Measurements from ENCODE around the gene ASXL3. TPM values are rescaled to one million over a fixed set of nuclear protein-coding genes. Genes with fewer than 3 reads are reported as not detected.

Gene ASXL3
- total and polyA plus RNA-seq, 10 of the 15 experiments (the other 5 are each of a cell fraction or from before 2014, with no cell fraction given): 0.15 TPM; not detected in 9

GRCh38 chr18:33744032-33744697 is 166.1 kb downstream of the ASXL3 start:
- Histone ChIP-seq H3K27ac (ENCODE audit: control insufficient read depth, insufficient read depth) (no peak overlapping the region), H3K36me3 (ENCODE audit: control insufficient read depth in 2 of 2, insufficient read depth in 2 of 2, low read length in 1 of 2) (no peaks in the 10 kb centered on the region), H2AFZ (ENCODE audit: control insufficient read depth, low read depth, low read length) (no peak overlapping the region), H3K4me2 (ENCODE audit: control insufficient read depth, insufficient read depth) (no peak overlapping the region), H3K9ac (ENCODE audit: control insufficient read depth, insufficient read depth, low read length) (no peak overlapping the region), H3K79me2 (ENCODE audit: control insufficient read depth, insufficient read depth, low read length) (no peaks in the 10 kb centered on the region), H3K4me3 (no peak overlapping the region), H4K20me1 (ENCODE audit: control insufficient read depth, insufficient read depth) (no peaks in the 10 kb centered on the region), H3K9me3 (replicated peaks; ENCODE audit: control insufficient read depth, insufficient read depth, low read length) (no peaks in the 10 kb centered on the region), H3K4me1 (ENCODE audit: control insufficient read depth, insufficient read depth, low read length) (no peaks in the 10 kb centered on the region), H3K27me3 (replicated peaks in 1 of 2; ENCODE audit: control insufficient read depth in 2 of 2, insufficient read depth in 2 of 2, low read length in 1 of 2) (peaks cover 0 to 4% of the 10 kb centered on the region in 2 experiments; a peak in 2 of 4 replicates)
- ChIA-PET POLR2A (no interaction called here), SMC1A (ENCODE audit: uncharacterized antibody, unreplicated experiment) (no interaction called here), CTCF (interaction anchor here (0.9 to 1.3 kb wide), 3 partner anchors 9 to 81 kb away, joined by 3 to 6 read pairs (median 5); no protein-coding TSS in a partner anchor), RAD21 (ENCODE audit: unreplicated experiment) (no interaction called here)
- TF ChIP-seq USF1 (IDR thresholded peaks at IDR 0.05; ENCODE audit: borderline replicate concordance, extremely low read length, insufficient read depth, low read depth, low read length) (no peak), CTCF (IDR thresholded peaks at IDR 0.05 in 2 of 3, conservative IDR thresholded peaks at IDR 0.05 in 1 of 3; ENCODE audit: control insufficient read depth in 2 of 3, extremely low read depth in 1 of 3, insufficient read depth in 1 of 3, low read depth in 3 of 3, low read length in 3 of 3) (0 out of 6 replicates have a peak, but pooled peaks of 1 of the 3 experiments have one; percentile 8), WRNIP1 (IDR thresholded peaks at IDR 0.05; ENCODE audit: borderline replicate concordance, low read depth, low read length) (no peak), POLR2AphosphoS2 (IDR thresholded peaks at IDR 0.05; ENCODE audit: low read depth, low read length) (no peak), RUNX3 (IDR thresholded peaks at IDR 0.05; ENCODE audit: low read length) (peak; percentile 37; the same call in 1 of the 2 replicates)
- FAIRE-seq (no peak), ATAC-seq (no peak), DNase-seq (ENCODE audit: low read depth, low spot score) (no peak)
- 45% methylated on average over 20 of the region's 20 CpGs for WGBS (ENCODE audit: insufficient coverage, insufficient replicate concordance, low lambda C conversion rate, missing lambda C conversion rate)
- in situ Hi-C loops (cut with MboI) (no loop called here), intact Hi-C loops (cut with micrococcal nuclease; ENCODE audit: unreplicated experiment) (no loop called here)
- BruUV-seq (replicated peaks): no TSS peak

Measured in GM12878 (cell line).